B cell (primary cell): ENCODE measurements around the gene CD93. TPM values are rescaled to one million over a fixed set of nuclear protein-coding genes. Genes with fewer than 3 reads are reported as not detected.

ENCODE experiments used
- ATAC-seq: fragments of 200-7000 bp; cut with Tn5 transposase; one replicate; pipeline ENCODE4 v1.10.0; 2021; ENCODE audit warnings: low read depth, mild to moderate bottlenecking, moderate number of reproducible peaks, moderate library complexity
- CTCF ChIA-PET: fragments of 350-600 bp; sonication (Branson Sonifier 250); formaldehyde crosslinking; loops from one replicate; lab custom pipeline; 2021; ENCODE audit warnings: antibody characterized with exemption, inconsistent platforms; lab: Charles Lee
- POLR2A ChIA-PET: fragments of 350-600 bp; sonication (Branson Sonifier 250); formaldehyde crosslinking; loops from one replicate; lab custom pipeline; 2021; ENCODE audit warnings: antibody characterized with exemption; lab: Charles Lee
- DNase-seq: peaks from one replicate; pipeline ENCODE4 v3.0.0; 2013
- H2AFZ ChIP-seq: 2 replicates; pipeline ENCODE4 v1.6.1; 2012; ENCODE audit warnings: mild to moderate bottlenecking, low read depth, low read length; ENCODE audit not compliant: insufficient read depth, poor library complexity, severe bottlenecking
- H3K27ac ChIP-seq, 2 donors: 1 replicate in 1 of 2; 2 replicates in 1 of 2; pipeline ENCODE4 v1.5.1; 2012 to 2013; ENCODE audit warnings: low read length in 2 of 2, mild to moderate bottlenecking in 2 of 2, moderate library complexity in 1 of 2
- H3K27me3 ChIP-seq, 4 experiments: fragments of 200-600 bp in 1 of 4; sonication (generic) in 1 of 4; replicated peaks in 1 of 4; 1 replicate in 2 of 4; 2 replicates in 2 of 4; pipeline versions ENCODE4 v1.6.1 to v1.7.0; 2013 to 2016; ENCODE audit warnings: low read length in 3 of 4, mild to moderate bottlenecking in 2 of 4, mixed read lengths in 1 of 4, moderate library complexity in 1 of 4; ENCODE audit not compliant: insufficient read depth in 4 of 4, control insufficient read depth in 3 of 4; ENCODE audit errors: control extremely low read depth in 1 of 4
- H3K36me3 ChIP-seq, 2 experiments: replicated peaks in 1 of 2; 1 replicate in 1 of 2; 2 replicates in 1 of 2; pipeline versions ENCODE4 v1.6.1 to v1.7.1; 2013; ENCODE audit warnings: low read length in 1 of 2; ENCODE audit not compliant: insufficient read depth in 2 of 2, control insufficient read depth in 1 of 2; ENCODE audit errors: control extremely low read depth in 1 of 2, extremely low read depth in 1 of 2
- H3K4me1 ChIP-seq, 2 donors: fragments of 200-600 bp in 1 of 2; sonication (generic) in 1 of 2; 1 replicate in 1 of 2; 2 replicates in 1 of 2; pipeline versions ENCODE4 v1.5.1 to v1.6.1; 2013 to 2017; ENCODE audit warnings: low read length in 2 of 2; ENCODE audit not compliant: control insufficient read depth in 2 of 2, insufficient read depth in 2 of 2
- H3K4me2 ChIP-seq: replicated peaks from 2 replicates; pipeline ENCODE3; 2012; ENCODE audit warnings: mild to moderate bottlenecking, low read depth, low read length; ENCODE audit not compliant: poor library complexity, severe bottlenecking
- H3K4me3 ChIP-seq, 5 experiments: fragments of 200-600 bp in 1 of 5; sonication (generic) in 1 of 5; 1 replicate in 3 of 5; 2 replicates in 2 of 5; pipeline versions ENCODE4 v1.5.1 to v1.7.0; 2011 to 2016; ENCODE audit warnings: low read length in 4 of 5, mild to moderate bottlenecking in 4 of 5, low read depth in 2 of 5, control low read depth in 1 of 5, moderate library complexity in 1 of 5; ENCODE audit not compliant: insufficient read depth in 1 of 5; ENCODE audit errors: control extremely low read depth in 1 of 5, extremely low read depth in 1 of 5
- H3K79me2 ChIP-seq: fragments of 200-600 bp; sonication (generic); one replicate; pipeline ENCODE4 v1.6.0; 2016; ENCODE audit warnings: low read length; ENCODE audit not compliant: control insufficient read depth, insufficient read depth
- H3K9ac ChIP-seq: fragments of 200-600 bp; sonication (generic); 2 replicates; pipeline ENCODE4 v1.6.1; 2017; ENCODE audit warnings: mild to moderate bottlenecking, low read length, moderate library complexity
- H3K9me3 ChIP-seq, 3 donors: one replicate each; pipeline versions ENCODE4 v1.6.1 to v1.7.1; 2013; ENCODE audit warnings: low read length in 2 of 3; ENCODE audit not compliant: control insufficient read depth in 2 of 3, insufficient read depth in 1 of 3; ENCODE audit errors: control extremely low read depth in 1 of 3
- H4K20me1 ChIP-seq: 2 replicates; pipeline ENCODE4 v1.6.0; 2012; ENCODE audit warnings: mild to moderate bottlenecking, low read length; ENCODE audit not compliant: insufficient read depth, control insufficient read depth, poor library complexity, severe bottlenecking
- H3K27ac Mint-ChIP-seq: one replicate; pipeline ENCODE4 v1.8.0; 2021; ENCODE audit warnings: mixed read lengths
- H3K27me3 Mint-ChIP-seq: one replicate; pipeline ENCODE4 v1.8.0; 2021; ENCODE audit warnings: mixed read lengths
- H3K4me1 Mint-ChIP-seq: one replicate; pipeline ENCODE4 v1.8.0; 2021; ENCODE audit warnings: mixed read lengths
- H3K4me3 Mint-ChIP-seq: one replicate; pipeline ENCODE4 v1.8.0; 2021; ENCODE audit warnings: mixed read lengths
- H3K9me3 Mint-ChIP-seq: one replicate; pipeline ENCODE4 v1.8.0; 2022; ENCODE audit warnings: mixed read lengths; ENCODE audit not compliant: insufficient read depth
- EZH2 ChIP-seq: IDR thresholded peaks from 2 replicates; pipeline ENCODE4 v1.6.1; 2012; ENCODE audit warnings: borderline replicate concordance, low read depth, mild to moderate bottlenecking, moderate library complexity, low read length; ENCODE audit not compliant: insufficient read depth, poor library complexity, severe bottlenecking
- WGBS: methylation state at CpG from one replicate; pipeline ENCODE4 v1.1.5; 2013; ENCODE audit warnings: missing lambda C conversion rate; ENCODE audit not compliant: insufficient coverage; 5-methylcytosine and 5-hydroxymethylcytosine counted together
- intact Hi-C: fragments of 100-400 bp; cut with micrococcal nuclease; formaldehyde crosslinking; loops from one replicate; pipeline ENCODE4 v1.10.0; 2022
- polyA plus RNA-seq: library from polyadenylated mRNA; depleted of rRNA; stranded (reverse); fragments of >200 nt; gene quantifications from 2 replicates; pipeline ENCODE4 v1.2.3, GENCODE V29; 2012
- total RNA-seq, 2 donors: library from RNA; stranded (reverse); fragments of 120-200 nt in 1 of 2; gene quantifications; 1 replicate in 1 of 2; 2 replicates in 1 of 2; pipeline versions ENCODE4 v1.2.3 to v1.2.4, GENCODE V29; 2013 to 2022
- TF ChIP-seq, protein P1 (sequence below): fragments of 200-600 bp; IDR thresholded peaks from one replicate; pipeline ENCODE4 v1.8.0; 2022; ENCODE audit warnings: antibody characterized with exemption, mild to moderate bottlenecking

CD93 gene
- total and polyA plus RNA-seq, 2 donors (not counting 1 experiment from before 2014, with no cell fraction given): 0.12 to 0.51 TPM

DNA sequence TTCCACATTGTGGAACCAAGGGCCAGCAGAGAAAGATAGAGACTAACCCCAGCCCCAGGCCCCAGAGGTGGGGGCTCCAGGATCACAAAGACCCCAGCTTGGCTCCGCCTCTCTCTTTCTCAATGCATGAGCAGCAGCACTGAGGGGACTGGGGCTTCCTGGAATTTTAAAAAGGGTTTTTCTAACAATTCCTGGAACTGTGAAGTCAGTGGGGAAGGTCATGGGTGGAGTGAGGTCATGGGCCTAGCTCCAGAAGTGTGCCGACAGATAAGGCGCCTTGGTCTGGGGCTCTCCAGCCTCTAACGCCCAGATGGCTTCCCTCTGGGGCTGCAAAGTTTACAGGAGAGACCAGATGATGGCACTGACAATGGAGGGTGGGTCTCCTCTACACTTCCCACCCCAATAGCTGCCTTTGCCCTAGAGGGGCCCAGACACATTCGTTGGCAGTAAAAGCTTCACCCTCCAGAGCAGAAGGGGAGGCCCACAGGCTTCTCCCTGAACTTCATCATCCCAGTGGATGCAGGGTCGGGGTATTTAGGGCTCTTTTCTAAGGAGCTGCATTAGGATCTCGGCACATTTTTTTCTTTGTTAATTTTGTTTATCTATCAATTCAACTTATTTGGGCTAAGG is 46.9 kb upstream of the CD93 start:
- no peaks in the 10 kb centered on the region for H3K4me1 ChIP-seq
- ChIA-PET POLR2A (no interaction called here), CTCF (no interaction called here)
- H3K4me2 ChIP-seq: no peak overlapping the region
- intact Hi-C loops: no loop called here
- no peaks in the 10 kb centered on the region for H3K9me3 Mint-ChIP-seq
- no peak overlapping the region for H3K9ac ChIP-seq
- no peak for TF ChIP-seq EZH2
- TF ChIP-seq, protein P1, sequence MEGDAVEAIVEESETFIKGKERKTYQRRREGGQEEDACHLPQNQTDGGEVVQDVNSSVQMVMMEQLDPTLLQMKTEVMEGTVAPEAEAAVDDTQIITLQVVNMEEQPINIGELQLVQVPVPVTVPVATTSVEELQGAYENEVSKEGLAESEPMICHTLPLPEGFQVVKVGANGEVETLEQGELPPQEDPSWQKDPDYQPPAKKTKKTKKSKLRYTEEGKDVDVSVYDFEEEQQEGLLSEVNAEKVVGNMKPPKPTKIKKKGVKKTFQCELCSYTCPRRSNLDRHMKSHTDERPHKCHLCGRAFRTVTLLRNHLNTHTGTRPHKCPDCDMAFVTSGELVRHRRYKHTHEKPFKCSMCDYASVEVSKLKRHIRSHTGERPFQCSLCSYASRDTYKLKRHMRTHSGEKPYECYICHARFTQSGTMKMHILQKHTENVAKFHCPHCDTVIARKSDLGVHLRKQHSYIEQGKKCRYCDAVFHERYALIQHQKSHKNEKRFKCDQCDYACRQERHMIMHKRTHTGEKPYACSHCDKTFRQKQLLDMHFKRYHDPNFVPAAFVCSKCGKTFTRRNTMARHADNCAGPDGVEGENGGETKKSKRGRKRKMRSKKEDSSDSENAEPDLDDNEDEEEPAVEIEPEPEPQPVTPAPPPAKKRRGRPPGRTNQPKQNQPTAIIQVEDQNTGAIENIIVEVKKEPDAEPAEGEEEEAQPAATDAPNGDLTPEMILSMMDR: no peak
- 93% methylated on average over 2 of the region's 7 CpGs for WGBS
- no peak for DNase-seq
- no peaks in the 10 kb centered on the region for H3K27me3 ChIP-seq
- ATAC-seq: no peak
- H3K79me2 ChIP-seq: no peaks in the 10 kb centered on the region
- H3K4me3 ChIP-seq: no peak overlapping the region
- no peak overlapping the region for H2AFZ ChIP-seq
- no peak overlapping the region for H3K27ac ChIP-seq
- H3K27ac Mint-ChIP-seq: no peak overlapping the region
- no peaks in the 10 kb centered on the region for H3K36me3 ChIP-seq
- H3K27me3 Mint-ChIP-seq: no peaks in the 10 kb centered on the region
- peaks cover 0 to 4% (median 0%) of the 10 kb centered on the region in 3 donors for H3K9me3 ChIP-seq
- no peak overlapping the region for H3K4me3 Mint-ChIP-seq
- H3K4me1 Mint-ChIP-seq: no peaks in the 10 kb centered on the region
- no peaks in the 10 kb centered on the region for H4K20me1 ChIP-seq

DNA sequence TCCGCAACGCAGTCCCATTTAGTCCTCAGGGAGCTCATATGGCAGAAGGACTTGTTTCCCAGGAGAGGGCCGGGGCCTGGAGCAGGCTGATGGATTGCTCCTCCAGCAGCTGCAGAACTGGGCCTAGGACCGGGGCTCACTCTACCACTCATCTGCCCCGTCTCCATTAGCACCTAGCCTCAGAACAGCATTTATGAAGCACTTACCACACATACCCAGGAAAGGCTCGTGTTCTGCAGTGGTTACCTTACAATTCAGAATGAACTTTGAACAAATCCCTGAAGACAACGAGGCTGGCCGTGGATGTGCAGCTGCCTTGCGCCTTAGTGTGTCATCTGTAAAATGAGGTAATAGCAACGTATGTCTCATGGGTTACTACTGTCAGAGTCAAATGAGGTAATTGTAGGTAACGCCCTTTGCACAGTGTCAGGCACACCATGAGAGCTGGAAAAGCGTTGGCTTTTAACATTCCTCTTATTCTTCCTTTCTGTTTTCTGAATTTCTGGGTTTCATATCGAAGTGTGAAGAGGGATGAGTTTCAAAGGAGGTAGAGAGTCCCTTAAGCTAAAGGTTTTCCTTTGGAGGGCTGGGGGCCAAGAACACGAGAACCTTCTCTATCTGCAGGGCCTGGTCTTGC is 46.3 kb upstream of the CD93 start:
- 89% methylated on average over 9 of the region's 14 CpGs for WGBS
- H3K27ac ChIP-seq: no peak overlapping the region

More for the DNA sequence above, 46.3 kb upstream of the CD93 start:
- Mint-ChIP-seq H3K4me1 (no peaks in the 10 kb centered on the region), H3K27ac (no peak overlapping the region), H3K4me3 (no peak overlapping the region), H3K9me3 (no peaks in the 10 kb centered on the region), H3K27me3 (no peaks in the 10 kb centered on the region)
- TF ChIP-seq, protein P1: no peak
- TF ChIP-seq EZH2: no peak
- CTCF ChIA-PET: no interaction called here
- no peaks in the 10 kb centered on the region for H3K79me2 ChIP-seq
- peaks cover 0 to 7% (median 0%) of the 10 kb centered on the region in 3 donors for H3K9me3 ChIP-seq
- POLR2A ChIA-PET: no interaction called here
- H3K4me3 ChIP-seq: no peak overlapping the region
- no peaks in the 10 kb centered on the region for H3K4me1 ChIP-seq
- H4K20me1 ChIP-seq: no peaks in the 10 kb centered on the region
- no peak overlapping the region for H3K9ac ChIP-seq
- no peak overlapping the region for H2AFZ ChIP-seq
- DNase-seq (no peak), ATAC-seq (no peak)
- H3K27me3 ChIP-seq: no peaks in the 10 kb centered on the region
- H3K4me2 ChIP-seq: no peak overlapping the region
- intact Hi-C loops: no loop called here
- H3K36me3 ChIP-seq: no peaks in the 10 kb centered on the region
